Adrenal gland (tissue), 5 donors: ENCODE data around the gene FOXO3.

Experiments
- POLR2A ChIP-seq, 2 donors: fragments of 450-650 bp; IDR thresholded peaks; one replicate each; pipeline ENCODE4 v1.6.1; 2017; ENCODE audit warnings: antibody characterized with exemption in 2 of 2, mild to moderate bottlenecking in 2 of 2, moderate library complexity in 1 of 2
- TF ChIP-seq, protein P1 (sequence below), 6 experiments: fragments of 450-650 bp in 4 of 6; fragments of 200-600 bp in 2 of 6; sonication (generic) in 1 of 6; IDR thresholded peaks; 1 replicate in 5 of 6; 2 replicates in 1 of 6; pipeline versions ENCODE4 v1.5.1 to v1.8.0; 2016 to 2021; ENCODE audit warnings: antibody characterized with exemption in 6 of 6, mild to moderate bottlenecking in 2 of 6, moderate library complexity in 1 of 6
- donor health status: DM: no; HTN: no; CAD: no.

DNA sequence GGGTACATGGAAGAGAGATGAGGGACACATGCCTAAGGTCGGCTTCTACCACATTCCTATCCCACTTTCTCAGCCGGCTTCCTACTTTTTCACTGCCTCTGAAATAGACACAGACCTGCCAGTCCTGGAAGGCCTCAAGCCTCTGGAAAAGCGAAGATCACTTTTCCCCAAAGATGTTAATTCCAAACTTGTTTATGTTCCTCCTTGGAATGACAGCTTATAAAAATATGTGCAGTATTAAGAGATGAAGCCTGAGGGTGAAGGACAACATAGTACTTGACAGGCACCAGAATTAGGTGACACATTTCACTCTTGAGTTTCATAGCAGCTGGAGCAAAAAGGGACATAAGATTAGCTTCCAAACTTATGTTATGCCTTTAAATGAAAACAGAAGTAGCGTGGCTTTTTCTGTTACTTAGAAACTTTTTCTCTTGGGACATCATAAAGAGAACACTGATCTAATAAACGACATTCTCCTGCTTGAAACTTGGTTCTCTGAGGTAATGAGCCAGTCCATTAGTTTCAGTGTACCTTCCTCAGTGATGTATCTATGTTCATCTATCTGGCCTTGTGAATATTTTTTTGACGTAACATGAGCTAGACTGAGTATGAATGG is 25.3 kb downstream of the FOXO3 start:
- TF ChIP-seq, protein P1, sequence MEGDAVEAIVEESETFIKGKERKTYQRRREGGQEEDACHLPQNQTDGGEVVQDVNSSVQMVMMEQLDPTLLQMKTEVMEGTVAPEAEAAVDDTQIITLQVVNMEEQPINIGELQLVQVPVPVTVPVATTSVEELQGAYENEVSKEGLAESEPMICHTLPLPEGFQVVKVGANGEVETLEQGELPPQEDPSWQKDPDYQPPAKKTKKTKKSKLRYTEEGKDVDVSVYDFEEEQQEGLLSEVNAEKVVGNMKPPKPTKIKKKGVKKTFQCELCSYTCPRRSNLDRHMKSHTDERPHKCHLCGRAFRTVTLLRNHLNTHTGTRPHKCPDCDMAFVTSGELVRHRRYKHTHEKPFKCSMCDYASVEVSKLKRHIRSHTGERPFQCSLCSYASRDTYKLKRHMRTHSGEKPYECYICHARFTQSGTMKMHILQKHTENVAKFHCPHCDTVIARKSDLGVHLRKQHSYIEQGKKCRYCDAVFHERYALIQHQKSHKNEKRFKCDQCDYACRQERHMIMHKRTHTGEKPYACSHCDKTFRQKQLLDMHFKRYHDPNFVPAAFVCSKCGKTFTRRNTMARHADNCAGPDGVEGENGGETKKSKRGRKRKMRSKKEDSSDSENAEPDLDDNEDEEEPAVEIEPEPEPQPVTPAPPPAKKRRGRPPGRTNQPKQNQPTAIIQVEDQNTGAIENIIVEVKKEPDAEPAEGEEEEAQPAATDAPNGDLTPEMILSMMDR (IDR thresholded peaks at IDR 0.05): no peak
- TF ChIP-seq POLR2A (IDR thresholded peaks at IDR 0.05): no peak
